ENCODE data around the gene PNPLA7. TPM values are rescaled to one million over a fixed set of nuclear protein-coding genes. Genes with fewer than 3 reads are reported as not detected.
"Not testable (repeated sequence)": the region's sequence is repeated elsewhere in the genome, so short reads cannot be mapped to it uniquely, and the experiment has no call there.

PNPLA7 gene
- total and polyA plus RNA-seq, 7 donors: 1.2 to 22.3 (median 7.7) TPM

- 94 to 96% (median 95%) methylated on average over 4 of the region's 4 CpGs for WGBS, 3 donors
- intact Hi-C loops (cut with DNase I): no loop called here
- peaks cover 5 to 77% of the 10 kb centered on the region in 2 donors for H3K36me3 ChIP-seq (ENCODE audit: insufficient read depth in 1 of 2, low read depth in 1 of 2)
- no peaks in the 10 kb centered on the region for H3K27me3 ChIP-seq (ENCODE audit: insufficient read depth in 3 of 3, low read length in 2 of 3)
- ATAC-seq (no peak), DNase-seq (no peak)
- H3K4me3 ChIP-seq: no peak overlapping the region
- H3K4me1 ChIP-seq: peaks cover under 1% of the 10 kb centered on the region
- H3K9me3 ChIP-seq: no peaks in the 10 kb centered on the region
- TF ChIP-seq CTCF (IDR thresholded peaks at IDR 0.05): no peak
- no peak overlapping the region for H3K27ac ChIP-seq
These were observed 7.9 kb upstream of the PNPLA7 start for GRCh38 chr9:137558127-137558526.

DNA sequence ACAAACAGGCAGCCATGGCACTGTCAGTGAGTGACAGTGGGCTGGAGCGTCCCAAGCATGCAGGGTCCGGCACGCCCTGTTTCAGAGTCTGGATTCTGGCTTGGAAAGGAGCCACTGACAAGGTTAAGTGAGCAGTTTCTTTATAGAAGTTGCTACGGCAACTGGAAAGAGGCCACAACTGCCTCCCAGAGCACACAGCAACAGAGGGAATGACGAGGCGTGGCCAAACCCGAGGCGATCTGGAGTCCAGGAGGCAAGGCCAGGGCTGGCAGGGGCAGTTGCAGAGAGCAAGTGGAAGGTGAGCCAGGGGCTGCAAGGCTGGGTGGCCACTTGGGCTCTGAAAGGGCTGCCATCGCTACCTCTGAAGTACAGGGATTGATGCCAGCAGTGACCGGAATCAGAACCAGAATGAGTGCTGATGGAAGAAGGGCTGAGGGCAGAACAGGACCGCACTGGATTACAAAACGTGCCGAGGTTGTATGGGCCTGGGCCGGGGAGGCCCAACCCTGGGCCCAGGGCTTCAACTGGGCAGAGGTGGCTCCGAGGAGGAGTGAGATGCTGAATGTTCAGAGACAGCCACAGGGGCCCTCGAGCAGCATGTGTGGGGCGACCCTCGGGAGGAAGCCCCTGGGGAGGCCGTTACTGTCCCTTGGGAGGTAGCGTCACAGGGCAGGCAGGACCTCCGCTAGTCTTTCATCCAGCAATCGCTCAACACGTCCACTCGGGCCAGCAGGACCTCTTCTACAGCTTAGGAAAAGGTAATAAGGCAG lies 6.1 kb upstream of the PNPLA7 start:
- Histone ChIP-seq H3K9me3 (no peaks in the 10 kb centered on the region), H3K36me3 (ENCODE audit: insufficient read depth in 1 of 2, low read depth in 1 of 2) (peaks cover 5 to 65% of the 10 kb centered on the region in 2 donors), H3K4me3 (no peak overlapping the region), H3K4me1 (peaks cover 9% of the 10 kb centered on the region), H3K27me3 (ENCODE audit: insufficient read depth in 3 of 3, low read length in 2 of 3) (no peaks in the 10 kb centered on the region), H3K27ac (no peak overlapping the region)
- no peak for ATAC-seq
- WGBS, 3 donors: 69 to 78% (median 72%) methylated on average over 24 of the region's 24 CpGs
- intact Hi-C loops (cut with DNase I): no loop called here
- no peak for TF ChIP-seq CTCF (IDR thresholded peaks at IDR 0.05)
- no peak for DNase-seq

GRCh38 chr9:137555179-137555578 lies 5.0 kb upstream of the PNPLA7 start:
- Histone ChIP-seq H3K4me3 (no peak overlapping the region), H3K4me1 (peaks cover 9% of the 10 kb centered on the region), H3K27ac (no peak overlapping the region), H3K9me3 (no peaks in the 10 kb centered on the region), H3K27me3 (ENCODE audit: insufficient read depth in 3 of 3, low read length in 2 of 3) (no peaks in the 10 kb centered on the region), H3K36me3 (ENCODE audit: insufficient read depth in 1 of 2, low read depth in 1 of 2) (peaks cover 5 to 62% of the 10 kb centered on the region in 2 donors)
- intact Hi-C loops (cut with DNase I): loop anchor here in 1 of 2 donors (2.0 kb wide), 1 partner anchor 22 kb away; no protein-coding TSS in a partner anchor
- no peak for ATAC-seq
- WGBS, 3 donors: 89 to 91% (median 89%) methylated on average over 10 of the region's 10 CpGs
- TF ChIP-seq CTCF (IDR thresholded peaks at IDR 0.05): no peak
- no peak for DNase-seq

- Histone ChIP-seq H3K4me3 (no peak overlapping the region), H3K4me1 (peaks cover 11% of the 10 kb centered on the region), H3K9me3 (no peaks in the 10 kb centered on the region), H3K36me3 (ENCODE audit: insufficient read depth in 1 of 2, low read depth in 1 of 2) (peaks cover 3 to 55% of the 10 kb centered on the region in 2 donors), H3K27me3 (ENCODE audit: insufficient read depth in 3 of 3, low read length in 2 of 3) (no peaks in the 10 kb centered on the region), H3K27ac (no peak overlapping the region)
- ATAC-seq (no peak), DNase-seq (no peak)
- whole genome bisulfite sequencing, 3 donors: 76 to 94% (median 94%) methylated on average over 1 of the region's 1 CpG
- intact Hi-C loops (cut with DNase I): loop anchor here in 1 of 2 donors (2.0 kb wide), 1 partner anchor 22 kb away; no protein-coding TSS in a partner anchor
- no peak for TF ChIP-seq CTCF (IDR thresholded peaks at IDR 0.05)
These were observed 4.1 kb upstream of the PNPLA7 start for GRCh38 chr9:137554349-137554748.

DNA sequence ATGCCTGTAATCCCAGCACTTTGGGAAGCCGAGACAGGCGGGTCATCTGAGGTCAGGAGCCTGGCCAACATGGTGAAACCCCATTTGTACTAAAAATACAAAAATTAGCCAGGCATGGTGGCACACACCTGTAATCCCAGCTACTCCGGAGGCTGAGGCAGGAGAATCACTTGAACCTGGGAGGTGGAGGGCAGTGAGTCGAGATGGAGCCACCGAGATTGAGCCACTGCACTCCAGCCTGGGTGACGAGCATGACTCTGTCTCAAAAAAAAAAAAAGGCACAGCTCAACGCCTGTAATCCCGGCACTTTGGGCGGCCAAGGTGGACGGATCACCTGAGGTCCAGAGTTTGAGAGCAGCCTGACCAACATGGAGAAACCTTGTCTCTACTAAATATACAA lies 3.5 kb upstream of the PNPLA7 start:
- peaks cover 16% of the 10 kb centered on the region for H3K4me1 ChIP-seq
- not testable (repeated sequence) for H3K4me3 ChIP-seq; DNase-seq; H3K27me3 ChIP-seq (ENCODE audit: insufficient read depth in 3 of 3, low read length in 2 of 3); H3K27ac ChIP-seq; H3K9me3 ChIP-seq; ATAC-seq
- WGBS, 3 donors: 75 to 82% (median 77%) methylated on average over 10 of the region's 10 CpGs
- intact Hi-C loops (cut with DNase I): loop anchor here in 1 of 2 donors (2.0 kb wide), 1 partner anchor 23 kb away; no protein-coding TSS in a partner anchor
- H3K36me3 ChIP-seq (ENCODE audit: insufficient read depth in 1 of 2, low read depth in 1 of 2): peaks cover 3 to 54% of the 10 kb centered on the region in 2 donors

Data from psoas muscle (tissue), 8 donors.